SKM-1 (cell line): Measurements from ENCODE around the gene ZSCAN25.
"Not testable (repeated sequence)": the region's sequence is repeated elsewhere in the genome, so short reads cannot be mapped to it uniquely, and the experiment has no call there.

ENCODE experiments used
- DNase-seq: peaks from one replicate; lab custom pipeline; 2025; ENCODE audit not compliant: unreplicated experiment; lab: John Stamatoyannopoulos, UW

ZSCAN25 gene

GRCh38 chr7:99617192-99617781 lies 541 bp downstream of the ZSCAN25 start:
- no peak for DNase-seq

DNA sequence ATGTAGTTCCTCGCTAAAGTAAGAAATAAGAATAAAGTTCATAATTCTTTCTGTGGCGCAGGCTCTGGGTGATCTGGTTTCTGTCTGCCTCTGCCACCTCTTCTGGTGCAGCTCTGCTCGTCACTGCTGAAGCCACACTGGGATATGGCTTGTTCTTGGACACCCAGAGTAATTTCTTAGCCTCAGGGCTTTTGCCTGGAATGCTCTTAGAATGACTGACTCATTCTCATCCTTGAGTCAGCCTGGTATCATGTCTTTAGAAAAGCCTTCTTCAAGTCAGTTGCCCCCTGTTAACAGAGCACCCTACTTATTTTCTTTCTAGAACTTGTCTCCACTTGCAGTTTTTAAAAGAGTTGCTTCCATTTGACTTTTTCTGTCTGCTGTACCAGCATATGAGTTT lies 2.0 kb downstream of the ZSCAN25 start:
- no peak for DNase-seq

GRCh38 chr7:99619571-99620130 lies 2.9 kb downstream of the ZSCAN25 start:
- DNase-seq, result no peak

DNA sequence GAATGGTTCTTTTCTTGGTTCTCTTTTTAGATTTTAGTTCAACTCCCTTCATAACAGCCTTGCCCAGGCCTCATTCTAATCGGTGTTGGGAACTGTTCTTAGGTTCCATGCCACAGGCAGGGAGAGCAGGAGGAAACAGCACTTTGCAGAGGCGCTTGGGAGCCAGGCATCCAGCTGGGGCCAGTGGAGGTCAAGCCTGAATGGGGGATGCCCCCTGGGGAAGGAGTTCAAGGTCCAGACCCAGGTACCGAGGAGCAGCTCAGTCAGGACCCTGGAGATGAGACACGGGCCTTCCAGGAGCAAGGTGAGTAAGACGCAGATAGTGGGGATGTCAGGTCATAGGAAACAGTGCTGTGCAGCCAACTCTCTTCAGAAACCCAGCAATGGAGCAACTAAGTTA lies 4.5 kb downstream of the ZSCAN25 start:
- DNase-seq, result no peak

- DNase-seq, result no peak
Observed at GRCh38 chr7:99622596-99622995, 5.8 kb downstream of the ZSCAN25 start.

DNA sequence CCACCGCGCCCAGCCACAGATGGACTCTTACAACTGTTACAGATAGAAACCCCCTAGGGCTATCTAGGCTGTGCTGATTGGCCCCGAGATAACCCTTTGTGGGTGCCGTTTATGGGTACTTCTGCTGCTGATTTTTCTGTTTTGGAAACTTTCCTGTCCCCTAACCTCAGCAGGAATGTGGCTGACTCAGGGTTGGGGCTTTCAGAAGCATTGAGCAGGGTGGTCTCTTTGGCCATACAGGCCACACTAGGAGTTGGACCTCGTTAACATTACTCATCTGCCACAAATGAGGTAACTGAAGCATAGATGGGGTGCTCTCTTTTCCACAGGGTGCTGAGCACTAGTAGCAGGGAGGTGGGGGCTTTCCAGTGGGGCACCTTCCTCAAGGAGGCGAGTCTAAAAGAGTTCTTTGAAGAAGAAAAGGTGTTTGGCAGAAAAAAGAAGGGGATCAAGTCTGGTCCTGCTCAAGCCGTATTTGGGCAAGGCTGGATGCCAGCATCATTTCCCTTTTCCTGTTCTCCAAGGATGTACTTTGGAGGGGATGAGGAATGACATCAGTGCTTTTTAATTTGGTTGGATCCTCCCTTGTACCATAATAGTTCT lies 6.4 kb downstream of the ZSCAN25 start:
- DNase-seq, result no peak

GRCh38 chr7:99623702-99624447 lies 7.1 kb downstream of the ZSCAN25 start:
- DNase-seq, result no peak

DNA sequence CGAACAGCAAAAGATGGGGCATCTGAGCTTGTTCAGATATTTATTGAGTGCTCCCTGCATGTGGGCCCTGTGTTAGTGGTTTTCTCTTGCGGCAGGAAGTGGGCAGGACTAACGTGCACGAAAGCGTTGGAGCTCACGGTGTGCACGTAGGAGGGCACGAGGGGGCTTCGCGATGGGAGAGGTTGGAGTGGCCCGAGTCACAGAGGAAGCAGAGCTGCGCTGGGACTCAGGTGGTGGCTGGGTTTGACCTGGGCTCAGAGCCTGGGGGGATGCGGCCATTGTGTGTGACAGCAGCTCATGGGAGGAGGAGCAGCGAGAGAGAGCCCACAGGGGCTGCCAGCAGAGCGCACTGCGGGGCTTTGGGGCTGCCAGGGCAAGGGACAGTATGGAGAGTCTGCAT lies 7.7 kb downstream of the ZSCAN25 start:
- DNase-seq, result no peak

DNA sequence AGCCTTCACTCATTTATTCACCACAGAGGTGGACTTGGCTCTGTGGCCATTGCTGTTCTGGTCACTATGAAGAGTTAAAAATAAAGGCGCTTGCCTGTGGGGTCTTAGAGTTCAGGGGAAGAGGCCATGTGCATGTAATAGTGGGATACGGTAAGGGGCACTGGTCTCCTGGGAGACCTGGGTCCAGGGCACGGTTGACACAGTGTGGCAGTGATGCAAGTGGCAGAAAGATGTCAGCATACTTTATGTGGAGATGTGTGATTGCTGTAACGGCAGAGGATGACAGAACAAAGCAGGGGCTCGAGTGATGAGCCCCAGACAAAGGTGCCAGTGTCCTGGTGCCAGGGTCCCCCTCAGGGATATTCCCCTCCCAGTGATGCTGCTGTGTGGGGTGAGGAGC lies 8.6 kb downstream of the ZSCAN25 start:
- no peak for DNase-seq

DNA sequence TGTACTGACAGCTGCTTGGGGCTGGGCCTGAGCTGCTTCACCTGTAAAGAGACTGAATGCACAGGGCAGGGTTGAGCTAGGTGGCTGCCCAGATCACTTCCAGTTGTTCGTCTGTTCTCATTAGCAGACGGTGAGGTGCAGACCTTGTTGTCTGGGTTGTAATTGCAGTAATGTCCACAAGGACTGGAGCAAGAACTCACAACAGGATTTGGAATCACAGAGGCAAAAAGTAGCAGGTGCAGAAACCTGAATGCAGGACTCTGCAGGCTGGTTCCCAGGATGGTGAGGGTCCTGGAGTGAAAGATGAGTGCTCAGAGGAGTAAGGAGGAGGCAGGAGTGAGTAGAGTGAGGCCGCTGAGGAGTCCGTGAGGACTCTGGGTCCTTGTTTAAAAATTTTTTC lies 9.2 kb downstream of the ZSCAN25 start:
- DNase-seq, result no peak

DNA sequence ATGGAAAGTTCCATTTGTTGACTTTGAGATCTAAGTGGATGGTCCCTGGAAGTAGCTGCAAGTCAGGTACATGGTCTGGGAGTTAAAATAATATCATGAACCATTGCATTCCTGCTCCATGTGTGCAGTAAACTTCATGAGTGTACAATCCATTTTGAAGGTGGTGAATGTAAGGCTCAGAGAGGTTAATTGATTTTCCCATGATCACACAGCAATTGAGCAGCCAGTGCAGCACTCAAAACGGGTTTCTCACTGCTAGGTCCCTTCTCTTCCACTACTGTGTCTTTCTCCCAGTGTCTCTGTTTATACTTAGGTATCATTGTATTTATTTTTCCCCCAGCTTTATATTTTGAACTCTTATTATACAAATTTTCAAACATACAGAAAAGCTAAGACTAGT lies 9.9 kb downstream of the ZSCAN25 start:
- DNase-seq, result no peak

DNA sequence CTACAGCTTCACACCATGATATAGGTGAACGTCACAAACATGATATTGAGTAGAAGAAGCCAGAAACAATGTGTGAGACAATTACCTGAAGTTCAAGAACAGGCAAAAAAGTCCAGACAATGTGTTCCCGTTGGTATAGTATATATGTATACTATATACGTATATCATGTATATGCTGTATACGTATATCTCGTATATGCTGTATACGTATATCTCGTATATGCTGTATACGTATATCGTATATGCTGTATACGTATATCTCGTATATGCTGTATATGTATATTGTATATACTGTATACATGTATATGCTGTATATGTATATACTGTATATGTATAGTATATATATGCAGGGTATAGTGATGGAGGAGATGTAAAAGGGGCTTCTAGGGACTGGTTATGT lies 10.8 kb downstream of the ZSCAN25 start:
- no peak for DNase-seq

DNA sequence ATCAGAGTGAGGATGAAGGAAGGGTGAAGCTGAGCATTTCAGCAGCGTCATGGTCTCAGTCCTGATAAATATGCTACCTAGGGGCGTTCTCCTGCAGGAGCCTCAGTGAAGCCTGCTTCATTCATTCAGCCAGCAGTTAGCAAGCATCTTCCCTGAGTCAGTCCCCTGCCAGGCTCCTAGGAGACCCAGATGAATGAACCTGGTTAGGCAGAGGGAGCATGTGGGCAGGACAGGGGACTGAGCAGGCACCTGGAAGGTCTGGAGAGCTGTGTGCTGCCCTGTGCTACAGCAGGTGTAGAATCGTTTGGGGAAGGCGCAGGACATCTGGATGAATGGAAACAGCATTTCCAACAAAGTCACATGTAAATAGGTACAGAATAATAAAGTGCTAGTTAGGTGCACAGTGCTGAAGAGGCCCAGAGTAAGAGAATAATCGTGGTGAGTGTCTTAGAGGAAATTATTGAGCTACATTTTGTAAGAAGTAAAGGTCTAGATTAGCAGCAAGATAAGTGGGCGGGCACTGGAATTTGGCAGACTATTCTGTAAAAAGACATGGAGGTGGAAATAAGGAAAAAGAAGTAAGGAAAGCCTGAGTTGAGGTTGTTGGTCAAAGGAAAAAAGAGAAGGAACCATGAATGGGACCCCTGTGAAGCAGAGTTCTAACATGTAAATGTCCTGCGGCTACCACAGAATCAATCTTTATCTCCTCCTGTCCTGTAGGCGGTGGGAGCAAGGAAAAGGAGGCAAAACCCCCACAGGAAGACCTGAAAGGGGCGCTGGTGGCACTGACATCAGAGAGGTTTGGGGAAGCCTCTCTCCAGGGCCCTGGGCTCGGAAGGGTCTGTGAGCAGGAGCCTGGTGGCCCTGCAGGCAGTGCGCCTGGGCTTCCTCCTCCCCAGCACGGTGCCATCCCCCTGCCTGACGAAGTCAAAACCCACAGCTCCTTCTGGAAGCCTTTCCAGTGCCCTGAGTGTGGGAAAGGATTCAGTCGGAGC lies 12.0 kb downstream of the ZSCAN25 start:
- DNase-seq, result no peak

DNA sequence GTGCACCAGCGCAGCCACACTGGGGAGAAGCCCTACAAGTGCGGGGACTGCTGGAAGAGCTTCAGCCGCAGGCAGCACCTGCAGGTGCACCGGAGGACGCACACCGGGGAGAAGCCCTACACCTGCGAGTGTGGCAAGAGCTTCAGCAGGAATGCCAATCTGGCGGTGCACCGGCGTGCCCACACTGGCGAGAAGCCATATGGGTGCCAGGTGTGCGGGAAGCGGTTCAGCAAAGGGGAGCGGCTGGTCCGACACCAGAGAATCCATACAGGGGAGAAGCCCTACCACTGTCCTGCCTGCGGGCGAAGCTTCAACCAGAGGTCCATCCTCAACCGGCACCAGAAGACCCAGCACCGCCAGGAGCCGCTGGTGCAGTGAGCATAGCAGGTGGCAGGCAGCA lies 12.9 kb downstream of the ZSCAN25 start:
- DNase-seq, result no peak

- DNase-seq, result no peak
Observed at GRCh38 chr7:99631295-99632109, 14.8 kb downstream of the ZSCAN25 start.

- DNase-seq, result not testable (repeated sequence)
Observed at GRCh38 chr7:99637414-99637813, 20.7 kb downstream of the ZSCAN25 start.

DNA sequence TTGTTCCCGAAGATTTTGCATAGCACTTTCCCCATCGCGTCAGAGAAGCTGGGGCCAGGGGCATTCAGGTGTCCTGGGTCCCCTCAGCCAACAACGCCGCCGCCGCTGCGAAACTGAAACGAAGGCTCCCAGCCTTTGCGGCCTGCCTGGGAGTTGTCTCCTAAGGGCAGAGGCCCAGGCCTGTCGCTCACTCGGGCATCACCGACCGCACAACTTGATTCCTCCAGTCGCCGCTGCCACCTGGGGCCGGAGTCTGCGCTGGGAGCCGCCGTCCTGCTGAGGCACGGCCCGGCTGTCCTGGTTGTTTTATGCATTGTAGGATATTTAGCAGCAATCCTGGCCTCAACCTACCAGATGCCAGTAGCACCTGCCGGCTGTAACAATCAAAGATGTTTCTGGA lies 22.0 kb downstream of the ZSCAN25 start:
- DNase-seq, result no peak

DNA sequence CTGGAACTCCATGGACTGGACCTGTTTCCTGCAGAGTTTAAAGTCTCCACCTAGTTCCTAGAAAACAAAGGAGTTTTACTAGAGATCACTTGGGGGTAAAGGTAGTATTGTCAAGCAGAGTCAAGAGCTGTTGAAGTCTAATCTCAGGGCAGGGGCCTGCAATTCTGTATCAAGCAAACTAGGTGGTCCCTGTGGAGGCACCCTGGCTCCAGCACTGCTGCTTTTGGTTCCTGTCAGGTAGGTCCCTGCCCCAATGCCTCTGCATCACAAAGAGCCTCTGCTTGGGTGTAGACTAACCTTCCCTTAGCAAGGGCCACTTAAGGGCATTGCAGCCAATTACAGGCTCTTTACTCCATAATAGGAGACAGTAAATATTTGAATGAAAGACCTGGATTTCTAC lies 22.5 kb downstream of the ZSCAN25 start:
- DNase-seq, result no peak

DNA sequence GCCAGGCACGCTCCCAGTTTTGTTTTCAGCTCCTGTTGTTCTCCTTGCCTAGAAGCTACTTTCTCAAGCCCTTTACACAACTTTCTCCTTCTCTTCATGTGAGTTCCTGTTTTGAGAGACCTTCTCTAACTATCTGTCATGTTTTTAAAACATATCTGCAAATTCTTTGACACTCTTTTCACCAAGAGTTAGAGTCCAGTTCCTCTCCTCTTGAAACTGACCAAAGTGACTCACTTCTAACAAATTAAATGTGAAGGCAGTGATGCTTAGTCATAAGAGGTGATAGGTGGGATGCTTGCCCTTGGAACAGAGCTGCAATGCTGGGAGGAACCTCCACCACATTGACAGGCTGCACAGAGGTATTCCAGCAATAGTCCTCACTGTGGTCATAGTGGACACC lies 25.3 kb downstream of the ZSCAN25 start:
- no peak for DNase-seq

- DNase-seq, result no peak
Observed at GRCh38 chr7:99643464-99643863, 26.7 kb downstream of the ZSCAN25 start.
